Activated T-cell treated with anti-CD3 and anti-CD28 coated beads, Interleukin-2, amount 50 U/mL, for 72 hours (primary cell): Measurements from ENCODE around the gene PRF1. TPM values are rescaled to one million over a fixed set of nuclear protein-coding genes. Genes with fewer than 3 reads are reported as not detected.
A peak's percentile ranks its signal among the peaks of the same experiment; 100 is the strongest.

ENCODE experiments used
- ATAC-seq, 2 donors: fragments of 150-1000 bp; cut with Tn5 transposase; replicated peaks in 1 of 2; 2 replicates each; pipeline ENCODE4 v1.10.0; 2021; ENCODE audit warnings: moderate library complexity in 2 of 2, mild to moderate bottlenecking in 1 of 2
- DNase-seq, 2 donors: peaks; one replicate each; pipeline ENCODE4 v3.0.0; 2021 to 2022; ENCODE audit warnings: mixed read lengths in 1 of 2
- H3K27ac Mint-ChIP-seq: one replicate; pipeline ENCODE4 v1.8.0; 2022; ENCODE audit warnings: mild to moderate bottlenecking, moderate library complexity, mixed read lengths
- H3K27me3 Mint-ChIP-seq: one replicate; pipeline ENCODE4 v1.8.0; 2022; ENCODE audit warnings: low read depth, mixed read lengths
- H3K36me3 Mint-ChIP-seq, 2 donors: one replicate each; pipeline ENCODE4 v1.8.0; 2022; ENCODE audit warnings: mixed read lengths in 2 of 2, mild to moderate bottlenecking in 1 of 2; ENCODE audit not compliant: insufficient read depth in 2 of 2
- H3K4me1 Mint-ChIP-seq: one replicate; pipeline ENCODE4 v1.8.0; 2022; ENCODE audit warnings: low read depth, mixed read lengths
- H3K4me3 Mint-ChIP-seq, 2 donors: one replicate each; pipeline ENCODE4 v1.8.0; 2022; ENCODE audit warnings: mild to moderate bottlenecking in 2 of 2, mixed read lengths in 2 of 2, moderate library complexity in 2 of 2
- H3K9me3 Mint-ChIP-seq, 2 donors: one replicate each; pipeline ENCODE4 v1.8.0; 2022; ENCODE audit warnings: mixed read lengths in 2 of 2
- total RNA-seq, 2 donors: library from RNA; stranded (reverse); gene quantifications; one replicate each; pipeline ENCODE4 v1.2.3, GENCODE V29; 2022

The PRF1 gene
- total RNA-seq, 2 donors from 2014 or later: 44.5 to 102 TPM

DNA sequence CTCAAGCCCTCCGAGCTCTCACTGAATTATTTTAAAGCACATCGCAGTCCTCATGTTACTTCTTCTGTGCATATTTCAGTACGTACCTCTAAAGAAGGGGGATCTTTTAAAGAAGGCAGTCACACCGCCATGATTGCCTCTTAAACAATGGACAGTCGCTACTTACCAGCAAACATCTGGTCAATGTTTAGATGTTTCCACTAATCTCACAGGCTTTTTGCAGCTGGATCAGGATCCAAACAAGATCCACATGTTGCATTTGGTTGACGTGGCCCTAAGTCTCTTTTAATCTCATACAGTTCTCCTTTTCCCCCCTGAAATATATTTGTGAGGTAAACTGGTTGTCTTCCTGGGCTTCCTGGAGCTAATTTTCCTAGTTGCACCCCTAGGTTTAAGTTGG, 50.0 kb downstream of the PRF1 start:
- Mint-ChIP-seq H3K27me3 (no peaks in the 10 kb centered on the region), H3K36me3 (no peaks in the 10 kb centered on the region), H3K9me3 (no peaks in the 10 kb centered on the region), H3K27ac (no peak overlapping the region), H3K4me1 (no peaks in the 10 kb centered on the region), H3K4me3 (no peak overlapping the region)
- DNase-seq: no peak
- no peak for ATAC-seq

DNA sequence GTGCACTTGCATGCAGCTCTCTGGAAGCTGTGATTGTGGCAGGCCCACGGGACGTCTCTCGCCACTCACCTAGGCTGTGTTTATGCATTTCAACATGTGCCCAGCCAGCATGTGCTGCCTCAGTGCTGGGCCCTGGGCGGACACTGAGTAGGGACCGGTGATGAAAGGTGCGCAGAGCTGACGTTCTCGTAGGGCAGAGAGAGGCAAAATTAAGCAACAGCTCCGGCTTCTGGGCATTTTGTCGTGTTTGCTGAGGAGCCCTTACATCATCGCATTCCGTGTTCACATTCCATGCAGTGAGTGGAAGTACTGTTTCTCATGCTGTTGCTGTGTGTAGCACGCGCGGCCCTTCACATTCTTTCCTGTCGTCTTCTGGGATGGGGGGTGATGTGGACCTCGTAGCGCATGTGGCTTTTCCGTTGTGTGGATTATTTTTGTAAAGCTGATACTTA, 50.5 kb downstream of the PRF1 start:
- H3K27me3 Mint-ChIP-seq: no peaks in the 10 kb centered on the region

DNA sequence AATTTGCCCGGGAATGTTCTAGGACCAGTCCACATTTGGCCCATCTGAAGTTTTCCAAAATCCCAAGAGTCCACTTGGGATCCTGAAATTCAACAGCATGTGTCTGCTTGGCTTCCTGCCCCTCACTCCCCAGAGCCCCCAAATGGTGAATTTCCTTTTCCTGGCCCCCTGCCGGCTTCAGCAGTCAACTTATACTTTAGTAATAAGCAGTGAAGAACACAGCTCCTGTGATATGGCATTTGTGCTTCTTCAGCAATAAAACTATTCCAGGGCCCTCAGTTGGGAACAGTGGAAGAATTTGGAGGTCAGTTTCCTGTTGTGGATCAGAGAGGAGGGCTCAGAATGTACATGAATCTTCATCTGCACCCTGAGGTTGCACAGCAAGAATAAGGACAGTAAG, 51.1 kb downstream of the PRF1 start:
- H3K36me3 Mint-ChIP-seq: no peaks in the 10 kb centered on the region
- no peak overlapping the region for H3K27ac Mint-ChIP-seq
- no peaks in the 10 kb centered on the region for H3K9me3 Mint-ChIP-seq
- DNase-seq (no peak), ATAC-seq (no peak)
- H3K4me1 Mint-ChIP-seq: no peaks in the 10 kb centered on the region
- no peak overlapping the region for H3K4me3 Mint-ChIP-seq
- H3K27me3 Mint-ChIP-seq: no peaks in the 10 kb centered on the region

More for the DNA sequence above, 50.5 kb downstream of the PRF1 start:
- H3K36me3 Mint-ChIP-seq: no peaks in the 10 kb centered on the region
- no peaks in the 10 kb centered on the region for H3K4me1 Mint-ChIP-seq
- ATAC-seq (no peak), DNase-seq (no peak)
- no peak overlapping the region for H3K4me3 Mint-ChIP-seq
- H3K27ac Mint-ChIP-seq: no peak overlapping the region
- no peaks in the 10 kb centered on the region for H3K9me3 Mint-ChIP-seq

DNA sequence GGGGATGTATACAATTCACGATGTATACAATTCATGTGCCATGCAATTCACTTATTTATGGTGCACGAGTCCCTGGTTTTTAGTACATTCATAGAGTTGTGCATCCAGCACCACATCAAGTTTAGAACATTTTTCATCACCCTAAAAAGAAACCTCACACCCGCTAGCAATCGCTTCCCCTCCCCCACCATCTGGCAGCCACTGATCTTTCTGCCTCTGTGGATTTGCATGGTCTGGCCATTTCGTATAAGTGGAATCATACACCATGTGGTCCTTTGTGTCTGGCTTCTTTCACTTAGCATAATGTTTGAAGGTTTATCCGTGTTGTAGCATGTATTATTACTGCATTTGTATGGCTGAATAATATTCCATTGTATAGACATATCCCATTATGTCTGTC, 52.1 kb downstream of the PRF1 start:
- Mint-ChIP-seq H3K4me1 (no peaks in the 10 kb centered on the region), H3K27ac (no peak overlapping the region), H3K36me3 (no peaks in the 10 kb centered on the region), H3K9me3 (no peaks in the 10 kb centered on the region), H3K4me3 (no peak overlapping the region), H3K27me3 (no peaks in the 10 kb centered on the region)
- ATAC-seq (no peak), DNase-seq (no peak)

DNA sequence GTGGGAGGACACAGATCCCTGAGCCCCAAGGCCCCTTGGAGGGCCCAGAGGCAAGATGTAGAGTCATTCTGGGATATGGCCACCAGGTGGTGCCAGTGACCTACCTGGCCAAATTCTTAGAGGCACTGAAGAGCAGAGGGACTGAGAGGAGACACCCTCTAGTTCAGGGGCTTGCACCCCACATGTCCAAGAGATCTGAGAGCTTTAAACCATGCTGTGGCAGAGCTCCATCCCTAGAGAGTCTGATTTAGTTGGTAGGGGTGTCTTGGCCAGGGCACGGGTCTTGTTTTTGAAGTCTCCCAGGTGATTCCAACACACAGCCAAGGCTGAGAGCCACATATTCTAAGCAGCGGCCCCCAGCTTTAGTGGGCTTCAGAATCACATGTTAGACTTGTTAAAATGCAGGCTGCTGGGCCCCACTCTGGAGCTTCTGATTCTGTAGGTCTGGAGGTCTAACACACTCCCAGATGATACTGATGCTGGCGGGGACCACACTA, 52.5 kb downstream of the PRF1 start:
- H3K36me3 Mint-ChIP-seq: no peaks in the 10 kb centered on the region
- no peaks in the 10 kb centered on the region for H3K9me3 Mint-ChIP-seq
- ATAC-seq (peak; percentile 80 to 87), DNase-seq (peak; percentile 67 to 79)
- no peak overlapping the region for H3K4me3 Mint-ChIP-seq
- H3K27ac Mint-ChIP-seq: no peak overlapping the region
- no peaks in the 10 kb centered on the region for H3K4me1 Mint-ChIP-seq
- H3K27me3 Mint-ChIP-seq: no peaks in the 10 kb centered on the region

DNA sequence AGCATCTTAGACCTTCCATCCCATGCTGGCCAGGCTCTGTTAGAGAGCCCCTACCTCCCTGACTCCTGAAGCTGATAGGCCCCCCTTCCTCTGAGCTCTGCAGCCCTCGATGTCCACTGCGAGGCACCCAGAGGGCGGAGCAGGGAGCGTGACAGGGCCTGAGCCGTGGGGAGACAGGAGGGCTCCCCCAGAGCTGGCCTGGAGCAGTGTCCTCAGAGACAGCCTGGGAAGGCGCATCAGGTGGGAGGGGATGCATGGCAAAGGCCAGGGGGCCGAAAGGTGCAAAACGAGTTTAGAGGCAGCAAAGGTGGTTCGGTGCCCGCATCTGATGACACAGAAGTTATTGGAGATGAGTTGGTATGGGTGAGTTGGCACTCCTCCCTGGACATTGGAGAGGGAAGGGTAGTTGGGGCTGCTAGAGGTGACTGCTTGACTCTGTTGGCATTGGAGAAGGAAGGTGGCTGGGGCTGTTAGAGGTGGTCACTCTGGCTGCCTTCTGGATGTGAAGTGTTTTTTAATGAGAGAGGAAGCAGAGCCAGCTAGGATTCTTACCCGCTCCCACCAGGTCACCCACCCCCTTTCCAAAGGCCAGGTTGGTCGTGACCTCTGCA, 53.1 kb downstream of the PRF1 start:
- no peaks in the 10 kb centered on the region for H3K9me3 Mint-ChIP-seq
- no peaks in the 10 kb centered on the region for H3K36me3 Mint-ChIP-seq
- ATAC-seq (peak in 1 of 2 donors; percentile 32), DNase-seq (no peak)
- no peak overlapping the region for H3K4me3 Mint-ChIP-seq
- H3K4me1 Mint-ChIP-seq: no peaks in the 10 kb centered on the region
- no peak overlapping the region for H3K27ac Mint-ChIP-seq
- no peaks in the 10 kb centered on the region for H3K27me3 Mint-ChIP-seq

Other genes starting within 250 kb of the PRF1 start
- gene LRRC20, start 220.1 kb downstream of the PRF1 start, total RNA-seq: 1 to 10 TPM; 3.6 to 5.8 TPM
- 10 to 100 TPM; 23.6 to 24.3 TPM for gene EIF4EBP2, start 198.6 kb downstream of the PRF1 start, total RNA-seq
- not detected for gene NODAL, start 161.1 kb downstream of the PRF1 start, total RNA-seq
- 1 to 10 TPM; 1.1 to 1.3 TPM for gene PALD1, start 124.0 kb downstream of the PRF1 start, total RNA-seq
- gene ADAMTS14, start 69.8 kb upstream of the PRF1 start, total RNA-seq: under 1 TPM; 0.24 to 0.37 TPM
- gene TBATA, start 182.6 kb upstream of the PRF1 start, total RNA-seq: not detected
- gene SGPL1, start 213.2 kb upstream of the PRF1 start, total RNA-seq: 10 to 100 TPM; 61.3 to 77.6 TPM